HG03354 (cell line): ENCODE data around the gene PSMC5.
"Not testable (repeated sequence)": the region's sequence is repeated elsewhere in the genome, so short reads cannot be mapped to it uniquely, and the experiment has no call there.

ENCODE experiments used
- ATAC-seq: cut with Tn5 transposase; IDR thresholded peaks from one replicate; pipeline ENCODE4 v1.9.1; 2021; ENCODE audit warnings: mild to moderate bottlenecking; ENCODE audit not compliant: unreplicated experiment, poor library complexity, severe bottlenecking

The PSMC5 gene

DNA sequence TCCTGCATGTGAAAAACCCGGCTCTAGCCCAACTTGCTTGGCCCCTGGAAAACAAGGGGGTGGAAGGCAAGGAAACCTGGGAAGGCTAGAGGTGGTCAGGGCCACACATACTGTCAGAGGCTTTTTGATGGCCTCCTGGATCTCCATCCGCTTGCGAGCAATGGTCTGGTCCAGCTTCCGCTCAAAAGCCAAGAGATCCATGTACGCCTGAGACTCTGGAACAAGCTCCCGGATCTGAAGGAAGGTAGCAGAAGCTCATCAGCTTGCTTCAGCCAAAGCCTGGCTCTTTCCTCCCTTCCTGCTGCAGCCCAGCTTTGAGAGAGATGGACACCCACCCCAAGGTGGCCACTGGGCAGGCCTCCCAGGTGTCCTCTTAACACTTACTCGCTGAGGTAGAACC, 9.6 kb downstream of the PSMC5 start:
- no peak for ATAC-seq

GRCh38 chr17:63837480-63837879, 10.2 kb downstream of the PSMC5 start:
- no peak for ATAC-seq

GRCh38 chr17:63837962-63838600, 10.8 kb downstream of the PSMC5 start:
- ATAC-seq = no peak

GRCh38 chr17:63838631-63839171, 11.5 kb downstream of the PSMC5 start:
- no peak for ATAC-seq

GRCh38 chr17:63840591-63841349, 13.5 kb downstream of the PSMC5 start:
- no peak for ATAC-seq

- no peak for ATAC-seq
These were observed 14.3 kb downstream of the PSMC5 start for GRCh38 chr17:63841350-63842172.

GRCh38 chr17:63842173-63842539, 14.9 kb downstream of the PSMC5 start:
- peak; percentile 30 for ATAC-seq

- peak; percentile 80 for ATAC-seq
These were observed 15.5 kb downstream of the PSMC5 start, which contains the start of gene SMARCD2 for GRCh38 chr17:63842540-63843386. TSS of gene SMARCD2 (minus strand) at chr17:63842685. CDS start at chr17:63842674, 11 bp downstream.

- not testable (repeated sequence) for ATAC-seq
These were observed 16.2 kb downstream of the PSMC5 start for GRCh38 chr17:63843387-63843888.

DNA sequence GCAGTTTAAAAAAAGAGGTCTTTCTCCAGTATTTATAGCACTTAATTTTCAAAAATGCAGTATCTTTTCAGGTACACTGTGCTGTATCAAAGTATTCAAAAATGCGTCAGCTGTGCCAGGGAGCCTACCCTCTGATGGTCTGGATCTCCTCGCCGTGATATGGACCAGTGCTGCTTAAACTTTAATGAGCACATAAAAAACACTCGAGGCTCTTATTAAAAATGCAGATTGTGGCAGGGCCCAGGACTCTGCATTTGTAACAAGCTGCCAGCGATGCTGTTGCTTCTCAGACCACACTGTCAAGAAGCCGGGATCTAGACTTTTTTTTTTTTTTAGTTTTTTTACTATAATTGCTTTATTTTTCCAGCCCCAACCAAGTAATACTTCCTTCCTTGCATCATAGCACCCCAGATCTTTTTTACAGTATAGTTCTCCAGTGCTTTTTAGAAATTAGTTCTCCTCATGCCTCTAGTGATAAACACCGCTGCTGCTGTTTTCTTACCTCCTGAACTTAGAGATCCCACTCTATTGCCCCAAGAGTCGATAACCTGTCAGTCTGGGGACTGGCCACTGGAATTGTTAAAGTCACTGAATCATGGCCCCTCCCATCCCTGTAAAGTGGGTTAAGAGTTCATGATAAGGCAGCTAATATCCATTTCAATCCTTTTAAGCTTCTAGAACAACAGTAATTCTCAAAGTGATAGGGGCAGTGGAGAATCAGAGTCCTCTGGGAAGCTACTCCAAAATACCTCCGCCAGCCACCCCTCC, 16.9 kb downstream of the PSMC5 start:
- ATAC-seq = no peak

GRCh38 chr17:63845509-63845908, 18.3 kb downstream of the PSMC5 start:
- no peak for ATAC-seq

- ATAC-seq = no peak
These were observed 20.5 kb downstream of the PSMC5 start for GRCh38 chr17:63847525-63848249.

DNA sequence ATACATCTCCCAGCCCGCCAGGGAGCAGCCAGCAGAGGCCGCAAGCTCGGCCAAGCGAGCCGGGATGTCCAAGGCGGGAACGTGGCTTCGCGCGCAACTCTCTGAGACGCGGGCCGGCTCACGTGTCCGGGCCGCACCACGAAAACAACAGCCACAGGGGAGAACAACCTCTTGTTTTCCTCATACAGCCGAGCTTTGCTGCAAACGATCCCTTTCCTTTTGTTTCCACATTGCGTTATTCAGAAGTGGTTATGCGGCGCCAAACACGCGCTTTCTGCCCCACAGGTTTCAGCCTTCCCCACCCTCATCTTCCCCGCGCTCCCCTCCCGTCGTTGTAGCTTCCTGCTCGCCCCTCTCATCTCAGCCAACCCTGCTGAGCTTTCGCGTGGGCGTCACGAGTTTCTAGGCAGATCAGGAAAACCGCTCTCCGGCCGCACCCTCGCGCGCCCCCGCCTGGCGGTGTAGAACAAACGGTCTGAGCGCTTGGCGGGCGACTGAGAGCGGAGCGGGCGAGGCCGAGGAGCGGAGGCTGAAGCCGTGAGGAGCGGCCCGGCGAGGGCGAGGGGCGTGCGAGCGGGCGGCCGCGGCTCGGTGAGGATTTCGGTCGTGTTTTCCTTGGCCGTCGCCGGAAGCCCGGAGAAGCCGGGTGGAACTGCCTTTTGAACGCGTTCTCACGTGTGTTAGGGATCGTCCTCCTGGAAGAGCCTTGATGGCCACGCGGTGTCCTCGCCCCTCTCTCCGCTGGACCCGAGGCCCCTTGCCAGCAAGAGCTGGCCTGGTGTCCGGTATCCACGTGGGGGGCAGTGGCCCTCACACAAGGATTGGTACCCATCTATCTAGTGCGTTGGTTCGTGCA, 21.8 kb downstream of the PSMC5 start:
- peak; percentile 94 for ATAC-seq

DNA sequence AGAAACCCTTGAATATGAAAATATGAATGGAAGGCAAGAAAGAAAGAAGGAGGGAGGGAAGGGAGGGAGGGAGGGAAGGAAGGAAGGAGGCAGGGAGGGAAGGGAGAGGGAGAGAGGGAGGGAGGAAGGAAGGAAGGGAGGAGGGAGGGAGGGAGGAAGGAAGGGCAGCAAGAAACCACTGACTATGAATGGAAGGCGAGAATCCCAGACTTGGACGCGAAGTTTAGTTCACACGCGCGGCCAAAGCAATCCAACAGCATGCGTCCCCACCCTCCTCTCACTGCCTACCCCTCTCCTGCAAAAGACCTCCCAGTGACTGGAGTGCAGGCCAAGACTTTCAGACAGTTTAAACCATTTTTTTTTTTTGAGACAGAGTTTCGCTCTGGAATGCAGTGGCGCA, 23.2 kb downstream of the PSMC5 start:
- ATAC-seq = no peak

DNA sequence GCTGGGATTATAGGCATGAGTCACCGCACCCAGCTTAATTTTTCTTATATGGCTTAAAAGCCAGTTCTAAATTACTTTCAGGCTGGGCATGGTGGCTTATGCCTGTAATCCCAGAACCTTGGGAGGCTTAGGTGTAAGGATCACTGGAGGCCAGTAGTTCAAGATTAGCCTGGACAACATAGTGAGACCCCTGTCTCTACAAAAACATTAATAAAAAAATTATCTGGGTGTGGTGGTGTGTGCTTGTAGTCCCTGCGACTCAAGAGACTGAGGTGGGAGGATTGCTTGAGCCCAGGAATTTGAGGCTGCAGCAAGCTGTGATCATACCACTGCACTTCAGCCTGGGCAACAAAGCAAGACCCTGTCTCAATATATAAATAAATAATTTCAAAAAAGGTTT, 26.0 kb downstream of the PSMC5 start:
- no peak for ATAC-seq

GRCh38 chr17:63854709-63855108, 27.5 kb downstream of the PSMC5 start:
- no peak for ATAC-seq

DNA sequence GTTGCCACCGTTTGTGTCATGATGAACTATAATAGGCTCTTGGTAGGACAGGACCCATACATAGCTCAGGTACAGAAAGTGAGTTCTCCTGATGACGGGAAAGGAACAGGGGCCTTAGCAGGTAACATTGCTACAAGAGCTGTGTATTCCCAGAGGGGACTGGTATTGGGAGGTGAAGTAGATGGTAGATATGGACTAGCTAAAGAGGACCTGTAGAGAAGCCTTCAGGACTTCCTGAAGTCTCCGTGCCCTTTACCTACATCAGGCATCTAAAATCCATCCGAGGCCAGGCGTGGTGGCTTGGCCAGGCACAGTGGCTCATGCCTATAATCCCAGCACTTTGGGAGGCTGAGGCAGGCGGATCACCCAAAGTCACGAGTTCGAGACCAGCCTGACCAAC, 28.0 kb downstream of the PSMC5 start:
- ATAC-seq = no peak
